Sigmoid colon (tissue), 7 donors: ENCODE data around the gene GNAQ. TPM values are rescaled to one million over a fixed set of nuclear protein-coding genes. Genes with fewer than 3 reads are reported as not detected.
"Not testable (repeated sequence)": the region's sequence is repeated elsewhere in the genome, so short reads cannot be mapped to it uniquely, and the experiment has no call there.

Source experiments
- DNase-seq: peaks from one replicate; pipeline ENCODE4 v3.0.0-alpha.2; 2019
- H3K27ac ChIP-seq, 4 donors: fragments of 200-600 bp; sonication (generic); one replicate each; pipeline ENCODE4 v1.5.1; 2016 to 2019; ENCODE audit warnings: mild to moderate bottlenecking in 1 of 4
- H3K27me3 ChIP-seq, 3 donors: fragments of 200-600 bp; sonication (generic); one replicate each; pipeline ENCODE4 v1.5.1; 2019; ENCODE audit warnings: mild to moderate bottlenecking in 1 of 3
- H3K36me3 ChIP-seq, 4 donors: fragments of 200-600 bp; sonication (generic); one replicate each; pipeline ENCODE4 v1.5.1; 2016 to 2019
- H3K4me1 ChIP-seq, 4 donors: fragments of 200-600 bp; sonication (generic); one replicate each; pipeline ENCODE4 v1.5.1; 2017 to 2019
- H3K4me3 ChIP-seq, 4 donors: fragments of 200-600 bp; sonication (generic); one replicate each; pipeline ENCODE4 v1.5.1; 2017 to 2019; ENCODE audit warnings: mild to moderate bottlenecking in 2 of 4, moderate library complexity in 1 of 4
- H3K9me3 ChIP-seq, 4 donors: fragments of 200-600 bp in 3 of 4; sonication (generic) in 3 of 4; one replicate each; pipeline versions ENCODE4 v1.5.1 to v1.6.1; 2013 to 2019
- EP300 ChIP-seq, 4 donors: sonication (generic); formaldehyde crosslinking; IDR thresholded peaks; one replicate each; pipeline ENCODE4 v1.6.1; 2017; ENCODE audit warnings: antibody characterized with exemption in 4 of 4
- POLR2A ChIP-seq, 2 donors: fragments of 450-650 bp; IDR thresholded peaks; one replicate each; pipeline ENCODE4 v1.6.1; 2016; ENCODE audit warnings: antibody characterized with exemption in 2 of 2, mild to moderate bottlenecking in 2 of 2, moderate library complexity in 2 of 2
- POLR2AphosphoS5 ChIP-seq, 4 donors: sonication (generic); formaldehyde crosslinking; IDR thresholded peaks; one replicate each; pipeline ENCODE4 v1.6.1; 2017; ENCODE audit warnings: antibody characterized with exemption in 4 of 4
- WGBS, 2 donors: extraction: QIAGEN DNeasy Blood & Tissue Kit; methylation state at CpG; one replicate each; pipeline ENCODE4 v1.1.7; 2013; 5-methylcytosine and 5-hydroxymethylcytosine counted together
- intact Hi-C: fragments of 100-400 bp; cut with DNase I; formaldehyde crosslinking; loops from one replicate; pipeline ENCODE4 v1.15.1; 2023
- polyA plus RNA-seq, 3 donors: library from polyadenylated mRNA; stranded (reverse); fragments of 200-250 nt; gene quantifications; one replicate each; pipeline ENCODE4 v1.2.3, GENCODE V29; 2013
- total RNA-seq, 4 donors: library from RNA; depleted of rRNA; stranded (reverse); fragments of >200 nt; gene quantifications; one replicate each; pipeline ENCODE4 v1.1.0, GENCODE V29; 2016
- TF ChIP-seq, protein P1 (sequence below), 4 experiments: fragments of 450-650 bp in 3 of 4; fragments of 200-600 bp in 1 of 4; IDR thresholded peaks; one replicate each; pipeline ENCODE4 v1.5.1; 2016 to 2019; ENCODE audit warnings: antibody characterized with exemption in 4 of 4, mild to moderate bottlenecking in 3 of 4, moderate library complexity in 2 of 4
- donor health status: healthy with polysubstance abuse.
- donor health status: Bipolar disorder and iron deficiency.
- donor health status: healthy.

Gene GNAQ
- total and polyA plus RNA-seq, 7 donors: 21.6 to 79.2 (median 49.5) TPM

GRCh38 chr9:78070521-78070920 is 38.9 kb upstream of the GNAQ start:
- Histone ChIP-seq H3K27me3 (no peaks in the 10 kb centered on the region), H3K4me1 (no peaks in the 10 kb centered on the region), H3K36me3 (no peaks in the 10 kb centered on the region), H3K4me3 (no peak overlapping the region), H3K9me3 (no peaks in the 10 kb centered on the region), H3K27ac (no peak overlapping the region)
- TF ChIP-seq EP300 (IDR thresholded peaks at IDR 0.05) (no peak), POLR2A (IDR thresholded peaks at IDR 0.05) (no peak), POLR2AphosphoS5 (IDR thresholded peaks at IDR 0.05) (no peak)
- TF ChIP-seq, protein P1, sequence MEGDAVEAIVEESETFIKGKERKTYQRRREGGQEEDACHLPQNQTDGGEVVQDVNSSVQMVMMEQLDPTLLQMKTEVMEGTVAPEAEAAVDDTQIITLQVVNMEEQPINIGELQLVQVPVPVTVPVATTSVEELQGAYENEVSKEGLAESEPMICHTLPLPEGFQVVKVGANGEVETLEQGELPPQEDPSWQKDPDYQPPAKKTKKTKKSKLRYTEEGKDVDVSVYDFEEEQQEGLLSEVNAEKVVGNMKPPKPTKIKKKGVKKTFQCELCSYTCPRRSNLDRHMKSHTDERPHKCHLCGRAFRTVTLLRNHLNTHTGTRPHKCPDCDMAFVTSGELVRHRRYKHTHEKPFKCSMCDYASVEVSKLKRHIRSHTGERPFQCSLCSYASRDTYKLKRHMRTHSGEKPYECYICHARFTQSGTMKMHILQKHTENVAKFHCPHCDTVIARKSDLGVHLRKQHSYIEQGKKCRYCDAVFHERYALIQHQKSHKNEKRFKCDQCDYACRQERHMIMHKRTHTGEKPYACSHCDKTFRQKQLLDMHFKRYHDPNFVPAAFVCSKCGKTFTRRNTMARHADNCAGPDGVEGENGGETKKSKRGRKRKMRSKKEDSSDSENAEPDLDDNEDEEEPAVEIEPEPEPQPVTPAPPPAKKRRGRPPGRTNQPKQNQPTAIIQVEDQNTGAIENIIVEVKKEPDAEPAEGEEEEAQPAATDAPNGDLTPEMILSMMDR (IDR thresholded peaks at IDR 0.05): no peak
- 77 to 80% methylated on average over 2 of the region's 2 CpGs for WGBS, 2 donors
- DNase-seq: no peak
- intact Hi-C loops: no loop called here

GRCh38 chr9:78064075-78064474 is 32.5 kb upstream of the GNAQ start:
- no peak for DNase-seq
- no peak overlapping the region for H3K27ac ChIP-seq
- intact Hi-C loops: no loop called here
- WGBS, 2 donors: 80 to 84% methylated on average over 3 of the region's 3 CpGs
- H3K27me3 ChIP-seq: no peaks in the 10 kb centered on the region
- H3K4me3 ChIP-seq: no peak overlapping the region
- no peaks in the 10 kb centered on the region for H3K36me3 ChIP-seq
- H3K9me3 ChIP-seq: no peaks in the 10 kb centered on the region
- TF ChIP-seq POLR2A (IDR thresholded peaks at IDR 0.05): no peak
- TF ChIP-seq, protein P1 (IDR thresholded peaks at IDR 0.05): no peak
- no peak for TF ChIP-seq EP300 (IDR thresholded peaks at IDR 0.05)
- TF ChIP-seq POLR2AphosphoS5 (IDR thresholded peaks at IDR 0.05): no peak
- peaks cover 0 to 3% (median 0%) of the 10 kb centered on the region in 4 donors for H3K4me1 ChIP-seq

GRCh38 chr9:78062710-78063109 is 31.1 kb upstream of the GNAQ start:
- Histone ChIP-seq H3K9me3 (no peaks in the 10 kb centered on the region), H3K27me3 (no peaks in the 10 kb centered on the region), H3K4me1 (peaks cover 0 to 3% (median 0%) of the 10 kb centered on the region in 4 donors), H3K4me3 (no peak overlapping the region), H3K27ac (no peak overlapping the region), H3K36me3 (no peaks in the 10 kb centered on the region)
- intact Hi-C loops: no loop called here
- TF ChIP-seq POLR2AphosphoS5 (IDR thresholded peaks at IDR 0.05) (no peak), POLR2A (IDR thresholded peaks at IDR 0.05) (no peak), EP300 (IDR thresholded peaks at IDR 0.05) (no peak)
- TF ChIP-seq, protein P1 (IDR thresholded peaks at IDR 0.05): no peak
- 89 to 95% methylated on average over 3 of the region's 3 CpGs for WGBS, 2 donors
- DNase-seq: no peak

GRCh38 chr9:78054218-78054617 is 22.6 kb upstream of the GNAQ start:
- DNase-seq, H3K27me3 ChIP-seq, H3K9me3 ChIP-seq, intact Hi-C loops, H3K4me3 ChIP-seq, H3K4me1 ChIP-seq, H3K36me3 ChIP-seq, H3K27ac ChIP-seq: not testable (repeated sequence)
- WGBS, 2 donors: 58 to 63% methylated on average over 7 of the region's 7 CpGs

- no peak overlapping the region for H3K4me3 ChIP-seq
- no peaks in the 10 kb centered on the region for H3K36me3 ChIP-seq
- no peak overlapping the region for H3K27ac ChIP-seq
- H3K9me3 ChIP-seq: no peaks in the 10 kb centered on the region
- H3K27me3 ChIP-seq: no peaks in the 10 kb centered on the region
- DNase-seq: no peak
- no peak for TF ChIP-seq POLR2AphosphoS5 (IDR thresholded peaks at IDR 0.05)
- TF ChIP-seq EP300 (IDR thresholded peaks at IDR 0.05): no peak
- no peak for TF ChIP-seq POLR2A (IDR thresholded peaks at IDR 0.05)
- TF ChIP-seq, protein P1 (IDR thresholded peaks at IDR 0.05): no peak
- H3K4me1 ChIP-seq: no peaks in the 10 kb centered on the region
- intact Hi-C loops: no loop called here
- WGBS, 2 donors: 92 to 96% methylated on average over 3 of the region's 3 CpGs
Observed at GRCh38 chr9:78053627-78054026, 22.0 kb upstream of the GNAQ start.
